Measurements from ENCODE around the gene HSD11B1.

Gene HSD11B1

GRCh38 chr1:209662879-209663327 is 41.7 kb upstream of the HSD11B1 start:
- no peak for TF ChIP-seq CTCF (IDR thresholded peaks at IDR 0.05; ENCODE audit: control extremely low read depth, extremely low read depth, low read depth, missing control alignments)
- POLR2A ChIA-PET, result no interaction called here

GRCh38 chr1:209667103-209667502 is 37.5 kb upstream of the HSD11B1 start:
- POLR2A ChIA-PET, result no interaction called here
- CTCF ChIA-PET, result interaction anchor here (2.1 kb wide), 1 partner anchor 22 kb away, joined by 5 read pairs; no protein-coding TSS in a partner anchor
- DNase-seq (ENCODE audit: extremely low spot score), result no peak
- TF ChIP-seq CTCF (IDR thresholded peaks at IDR 0.05; ENCODE audit: control extremely low read depth, extremely low read depth, low read depth, missing control alignments), result no peak

More at GRCh38 chr1:209662879-209663327, 41.7 kb upstream of the HSD11B1 start:
- DNase-seq (ENCODE audit: extremely low spot score), result no peak
- CTCF ChIA-PET, result interaction anchor here (0.8 to 1.7 kb wide), 4 partner anchors 10 to 17 kb away, joined by 3 to 6 read pairs (median 3); partner anchors contain the start of gene G0S2

GRCh38 chr1:209667708-209668107 is 36.9 kb upstream of the HSD11B1 start:
- TF ChIP-seq CTCF (IDR thresholded peaks at IDR 0.05; ENCODE audit: control extremely low read depth, extremely low read depth, low read depth, missing control alignments), result no peak
- CTCF ChIA-PET, result interaction anchor here (2.1 kb wide), 1 partner anchor 22 kb away, joined by 5 read pairs; no protein-coding TSS in a partner anchor
- POLR2A ChIA-PET, result no interaction called here
- DNase-seq (ENCODE audit: extremely low spot score), result no peak

- no peak for DNase-seq (ENCODE audit: extremely low spot score)
- ChIA-PET POLR2A (no interaction called here), CTCF (interaction anchor here (1.7 kb wide), 1 partner anchor 9 kb away, joined by 4 read pairs; no protein-coding TSS in a partner anchor)
- no peak for TF ChIP-seq CTCF (IDR thresholded peaks at IDR 0.05; ENCODE audit: control extremely low read depth, extremely low read depth, low read depth, missing control alignments)
Measured at GRCh38 chr1:209670441-209671082, 34.1 kb upstream of the HSD11B1 start.

GRCh38 chr1:209672705-209673630 is 31.7 kb upstream of the HSD11B1 start:
- peak; percentile 80 for DNase-seq (ENCODE audit: extremely low spot score)
- ChIA-PET POLR2A (no interaction called here), CTCF (interaction anchor here (0.9 to 4.5 kb wide), 14 partner anchors 9 to 107 kb away, joined by 3 to 22 read pairs (median 5); partner anchors contain the start of gene LAMB3)

More at GRCh38 chr1:209672705-209673630, 31.7 kb upstream of the HSD11B1 start:
- TF ChIP-seq CTCF (IDR thresholded peaks at IDR 0.05; ENCODE audit: control extremely low read depth, extremely low read depth, low read depth, missing control alignments), result no peak
